Hippocampal formation (tissue), 2 donors: ENCODE measurements around the gene LOXHD1.

Source experiments
- DNase-seq, 2 donors: peaks; one replicate each; lab custom pipeline; 2025; lab: John Stamatoyannopoulos, UW

Gene LOXHD1, protein sequence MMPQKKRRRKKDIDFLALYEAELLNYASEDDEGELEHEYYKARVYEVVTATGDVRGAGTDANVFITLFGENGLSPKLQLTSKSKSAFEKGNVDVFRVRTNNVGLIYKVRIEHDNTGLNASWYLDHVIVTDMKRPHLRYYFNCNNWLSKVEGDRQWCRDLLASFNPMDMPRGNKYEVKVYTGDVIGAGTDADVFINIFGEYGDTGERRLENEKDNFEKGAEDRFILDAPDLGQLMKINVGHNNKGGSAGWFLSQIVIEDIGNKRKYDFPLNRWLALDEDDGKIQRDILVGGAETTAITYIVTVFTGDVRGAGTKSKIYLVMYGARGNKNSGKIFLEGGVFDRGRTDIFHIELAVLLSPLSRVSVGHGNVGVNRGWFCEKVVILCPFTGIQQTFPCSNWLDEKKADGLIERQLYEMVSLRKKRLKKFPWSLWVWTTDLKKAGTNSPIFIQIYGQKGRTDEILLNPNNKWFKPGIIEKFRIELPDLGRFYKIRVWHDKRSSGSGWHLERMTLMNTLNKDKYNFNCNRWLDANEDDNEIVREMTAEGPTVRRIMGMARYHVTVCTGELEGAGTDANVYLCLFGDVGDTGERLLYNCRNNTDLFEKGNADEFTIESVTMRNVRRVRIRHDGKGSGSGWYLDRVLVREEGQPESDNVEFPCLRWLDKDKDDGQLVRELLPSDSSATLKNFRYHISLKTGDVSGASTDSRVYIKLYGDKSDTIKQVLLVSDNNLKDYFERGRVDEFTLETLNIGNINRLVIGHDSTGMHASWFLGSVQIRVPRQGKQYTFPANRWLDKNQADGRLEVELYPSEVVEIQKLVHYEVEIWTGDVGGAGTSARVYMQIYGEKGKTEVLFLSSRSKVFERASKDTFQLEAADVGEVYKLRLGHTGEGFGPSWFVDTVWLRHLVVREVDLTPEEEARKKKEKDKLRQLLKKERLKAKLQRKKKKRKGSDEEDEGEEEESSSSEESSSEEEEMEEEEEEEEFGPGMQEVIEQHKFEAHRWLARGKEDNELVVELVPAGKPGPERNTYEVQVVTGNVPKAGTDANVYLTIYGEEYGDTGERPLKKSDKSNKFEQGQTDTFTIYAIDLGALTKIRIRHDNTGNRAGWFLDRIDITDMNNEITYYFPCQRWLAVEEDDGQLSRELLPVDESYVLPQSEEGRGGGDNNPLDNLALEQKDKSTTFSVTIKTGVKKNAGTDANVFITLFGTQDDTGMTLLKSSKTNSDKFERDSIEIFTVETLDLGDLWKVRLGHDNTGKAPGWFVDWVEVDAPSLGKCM (N-terminal part only)

DNA sequence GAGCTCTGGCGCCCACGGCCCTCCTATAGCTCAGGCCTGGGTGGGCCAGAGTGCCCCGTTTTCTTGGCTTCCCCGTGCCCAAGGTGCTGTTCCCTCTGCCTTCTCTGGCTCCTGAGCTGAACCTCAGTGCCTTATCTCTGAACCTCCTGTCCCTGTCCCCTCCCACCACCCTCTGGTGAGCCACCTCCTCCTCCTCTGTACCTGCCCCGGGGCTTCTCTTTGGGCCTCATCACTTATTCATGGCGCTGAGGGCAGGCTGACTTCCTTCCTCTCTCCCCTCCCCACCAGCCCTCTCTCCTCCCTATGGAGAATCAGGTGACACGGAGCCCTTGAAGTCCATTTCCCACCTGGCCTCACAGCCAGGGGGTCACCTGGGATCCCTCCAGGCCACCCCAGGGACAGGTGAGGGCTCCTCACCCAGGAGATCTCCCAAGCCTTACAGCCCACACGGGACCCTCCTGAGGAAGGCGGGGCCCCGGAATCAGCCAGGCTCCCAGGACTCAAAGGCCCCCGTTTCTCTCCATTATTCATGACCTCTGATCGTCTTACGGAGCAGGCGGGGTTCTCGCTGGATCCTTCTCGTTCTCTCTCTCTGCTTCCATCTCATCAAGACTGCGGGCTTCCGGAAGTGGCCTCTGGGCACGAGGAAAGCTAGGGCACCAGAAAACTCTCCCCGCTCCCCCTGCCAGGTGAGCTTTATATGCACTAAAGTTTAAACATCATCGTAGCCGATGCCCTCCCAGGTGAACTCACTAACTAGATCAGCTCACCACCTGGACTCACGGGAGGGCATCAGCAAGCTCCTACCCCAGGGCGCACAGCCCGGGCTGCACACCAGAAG, at the start of gene LOXHD1:
Gene LOXHD1 (minus strand): TSS at position 106 of the 841 bp plus-strand sequence. CDS start 187 bp downstream, outside the sequence.
- no peak for DNase-seq

DNA sequence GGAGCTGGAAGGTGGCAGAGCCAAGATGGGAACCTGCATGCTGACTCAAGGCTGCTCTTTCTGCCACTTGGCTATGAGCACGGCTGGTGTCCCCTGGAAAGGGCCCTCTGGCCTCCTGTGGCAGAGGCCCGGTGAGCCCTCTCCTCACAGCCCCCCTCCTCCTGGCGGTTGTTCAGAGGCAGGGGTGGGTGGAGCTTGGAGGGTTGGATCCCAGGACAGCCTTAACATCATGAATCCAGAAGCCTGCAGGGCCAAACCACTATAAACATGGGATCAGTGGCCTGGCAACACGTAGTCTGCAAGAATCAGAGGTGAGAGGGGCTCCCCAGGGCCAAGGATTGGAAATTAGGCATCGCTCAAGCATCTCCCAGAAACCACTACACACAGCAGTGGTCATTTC, 48.5 kb upstream of the LOXHD1 start:
- DNase-seq = no peak

DNA sequence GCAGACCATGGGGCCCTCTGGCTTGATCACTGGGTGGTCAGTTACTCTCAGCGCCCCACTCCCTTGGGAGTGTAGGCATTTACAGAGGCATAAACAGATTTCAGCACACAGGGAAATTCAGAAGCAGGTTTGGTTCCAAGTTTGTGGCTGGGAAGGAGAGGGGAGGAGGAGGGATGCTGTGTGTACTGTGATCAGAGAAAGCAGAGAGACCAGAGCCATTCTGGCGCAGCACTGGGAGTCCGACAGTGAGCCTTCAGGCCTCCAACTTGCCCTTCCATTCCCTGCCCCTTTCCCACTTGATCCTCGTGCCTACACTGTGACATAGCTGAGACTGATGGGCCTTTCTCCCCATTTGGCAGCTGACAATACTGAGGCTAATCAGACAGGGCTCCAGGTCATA, 47.8 kb upstream of the LOXHD1 start:
- no peak for DNase-seq

DNA sequence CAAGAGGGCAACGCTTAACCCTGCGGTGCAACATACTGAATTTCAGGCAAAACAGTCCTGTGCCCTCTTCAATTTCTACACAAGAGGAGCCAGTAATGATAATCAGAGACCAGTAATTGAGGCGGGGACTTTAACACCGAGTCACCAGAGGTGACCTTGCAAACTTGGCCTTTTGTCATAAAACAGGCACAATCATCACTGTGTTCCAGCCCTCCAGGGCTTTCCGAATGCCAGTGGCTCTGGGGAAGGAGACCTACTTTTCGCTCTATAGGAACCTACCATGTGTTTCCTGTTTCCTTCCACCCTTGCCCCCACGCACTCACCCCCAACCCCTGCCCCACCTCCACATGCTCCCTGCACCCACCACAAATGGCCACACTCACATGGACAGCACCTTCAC, 47.2 kb upstream of the LOXHD1 start:
- no peak for DNase-seq

DNA sequence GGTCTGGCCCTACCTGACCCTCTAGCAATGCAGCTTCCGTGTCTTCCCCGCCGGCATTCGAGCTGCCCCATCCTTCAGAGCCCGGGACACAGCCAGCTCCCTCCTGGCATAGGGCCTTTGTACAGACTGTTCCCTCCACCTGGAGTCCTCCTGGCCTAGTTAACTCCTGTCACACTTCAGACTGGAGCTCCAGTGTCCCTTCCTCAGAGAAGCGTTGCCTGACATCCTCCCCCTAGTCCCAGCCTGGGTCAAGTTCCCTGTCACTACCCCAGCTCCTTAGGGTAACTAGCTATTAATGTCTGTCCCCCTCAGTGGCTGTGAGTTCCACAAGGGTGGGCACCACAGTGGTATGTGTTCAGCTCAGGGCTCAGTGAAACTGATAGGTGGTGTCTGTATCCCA, 45.5 kb upstream of the LOXHD1 start:
- DNase-seq = no peak

DNA sequence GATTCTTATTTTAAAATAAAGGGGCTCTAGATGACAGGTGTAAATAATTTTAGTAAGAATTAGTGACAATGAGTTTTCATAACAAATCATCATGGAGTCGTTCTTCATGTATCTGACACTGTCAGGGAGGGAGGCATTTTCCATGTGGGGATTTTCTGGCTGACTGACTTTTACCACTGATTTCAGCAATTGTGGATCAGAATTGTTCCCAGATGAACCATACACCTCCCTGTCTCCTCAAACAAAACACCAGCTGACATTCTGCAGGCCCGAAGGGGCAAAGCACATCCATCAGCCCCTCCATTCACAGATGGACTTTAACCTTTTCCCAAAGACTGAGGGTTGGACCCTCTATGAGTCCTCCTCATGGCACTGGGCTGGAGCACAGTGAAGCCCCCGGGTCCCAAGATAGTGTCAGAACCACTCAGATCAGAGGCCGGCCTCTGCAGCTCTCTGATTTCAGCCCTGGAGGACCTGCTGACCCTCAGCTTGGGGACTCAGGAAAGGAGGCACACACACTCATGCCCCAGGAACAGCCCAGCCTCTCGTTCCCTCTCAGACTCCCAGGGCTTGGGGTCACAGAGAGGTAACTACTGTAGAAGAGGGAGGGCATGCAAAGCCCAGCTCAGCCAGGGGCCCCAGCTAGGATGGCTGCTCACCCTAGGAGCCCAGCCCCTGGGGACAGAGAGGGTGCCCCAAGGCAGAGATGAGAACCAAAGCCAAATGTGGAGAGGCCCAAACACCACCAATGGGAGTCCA, 43.2 kb upstream of the LOXHD1 start:
- DNase-seq = no peak

DNA sequence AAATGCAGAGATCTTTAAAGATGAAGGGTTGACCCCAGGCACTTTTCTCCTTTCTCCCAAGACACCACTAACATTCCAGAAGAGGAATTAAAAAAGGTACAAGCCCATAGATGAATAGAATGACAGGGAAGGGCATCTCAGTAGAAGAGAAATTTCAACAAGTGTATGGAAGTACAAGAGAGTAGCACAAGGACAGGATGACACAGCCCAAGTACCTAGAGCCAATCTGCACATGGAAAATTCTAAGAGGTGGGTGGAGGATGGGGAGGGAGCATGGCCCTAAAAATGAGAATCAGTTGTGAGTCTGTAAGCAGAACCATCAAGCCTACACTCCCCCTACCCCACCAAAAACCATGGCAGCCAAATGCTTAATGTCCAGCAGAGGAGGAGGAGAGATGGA, 39.7 kb upstream of the LOXHD1 start:
- DNase-seq = no peak

DNA sequence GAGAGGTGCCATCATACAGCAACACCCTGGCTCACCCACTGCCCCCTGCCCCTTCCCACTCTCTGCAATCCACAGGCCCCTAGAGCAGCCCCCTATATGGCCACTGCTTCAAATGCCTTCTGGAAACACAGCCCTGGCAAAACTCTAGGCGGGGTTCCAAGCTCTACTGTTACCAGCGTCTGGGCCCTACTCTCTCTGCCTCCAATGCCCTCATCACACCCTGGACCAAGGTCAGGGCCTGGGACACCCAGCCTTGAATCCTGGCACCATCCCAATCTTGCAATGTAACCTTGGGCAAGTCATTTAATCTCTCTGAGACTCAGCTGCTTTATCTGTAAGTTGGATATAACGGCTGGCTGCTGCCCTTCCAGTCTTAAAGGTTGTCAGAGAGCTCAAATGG, 39.2 kb upstream of the LOXHD1 start:
- no peak for DNase-seq

DNA sequence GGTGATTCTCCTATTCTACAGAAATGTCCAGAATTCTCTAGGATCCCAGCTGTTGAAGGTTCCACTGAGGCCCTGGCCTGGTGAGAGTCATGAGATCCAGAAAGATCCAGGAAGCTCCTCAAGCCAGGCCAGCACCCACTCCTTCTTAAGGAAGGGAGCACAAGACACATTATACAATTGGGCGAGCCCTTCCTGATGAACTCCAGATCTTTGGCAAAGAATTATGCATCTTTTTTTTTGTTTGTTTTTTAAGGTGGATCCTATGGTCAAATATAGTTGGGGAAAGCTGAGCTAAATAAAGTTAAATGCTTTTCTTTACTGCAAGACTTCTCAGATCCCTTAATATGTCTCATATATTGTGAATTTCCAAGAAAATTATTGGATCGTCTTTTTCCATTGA, 37.0 kb upstream of the LOXHD1 start:
- DNase-seq = no peak

DNA sequence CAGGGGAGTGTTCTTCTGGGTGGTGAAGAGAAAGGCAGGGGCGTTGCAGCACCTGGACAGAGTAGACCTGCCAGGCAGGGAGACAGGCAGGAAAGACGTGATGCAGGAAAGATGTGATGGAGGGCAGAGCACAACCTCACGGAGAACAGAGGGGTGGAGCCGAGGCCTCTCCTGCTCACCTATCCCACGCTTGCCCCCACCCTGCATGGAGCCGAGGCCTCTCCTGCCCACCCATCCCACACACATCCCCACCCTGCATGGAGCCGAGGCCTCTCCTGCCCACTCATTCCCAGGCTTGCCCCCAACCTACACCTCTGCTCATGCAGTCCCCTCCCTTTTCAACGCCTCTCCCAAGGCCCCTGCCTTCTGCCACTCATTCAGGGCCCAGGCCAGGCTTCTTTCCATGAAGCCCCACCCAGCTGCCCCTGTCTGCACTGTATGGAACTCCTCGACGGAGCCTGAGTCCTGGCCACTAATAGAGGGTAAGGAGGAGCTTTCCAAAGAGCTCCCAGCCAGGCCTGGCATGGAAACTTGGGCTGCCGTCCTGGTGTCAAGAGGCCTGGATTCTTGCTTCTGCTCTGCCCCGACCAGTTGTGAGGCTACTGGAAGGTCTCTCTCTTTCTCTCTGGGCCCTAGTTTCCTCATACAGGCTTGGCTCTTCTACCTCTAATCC, 32.0 kb upstream of the LOXHD1 start:
- DNase-seq = no peak

DNA sequence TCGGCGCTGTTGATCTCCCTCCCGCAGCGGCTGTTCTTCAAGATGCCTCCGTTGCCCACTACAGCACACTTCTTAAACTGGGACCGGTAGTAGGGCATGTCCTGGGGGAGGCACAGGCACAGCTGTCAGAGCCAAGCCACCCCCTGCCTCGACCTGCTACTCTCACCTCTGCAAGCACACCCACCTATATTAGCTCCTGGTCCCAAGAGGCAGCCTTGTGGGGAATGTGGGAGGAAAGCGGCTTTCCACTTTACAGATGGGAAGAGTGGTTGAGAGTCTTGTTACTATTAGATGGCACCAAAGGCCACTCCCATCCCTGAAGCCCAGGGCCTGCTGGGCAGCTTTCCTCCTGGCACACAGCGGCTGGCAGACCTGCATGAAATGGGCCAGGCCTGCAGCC, 29.2 kb upstream of the LOXHD1 start:
- no peak for DNase-seq

DNA sequence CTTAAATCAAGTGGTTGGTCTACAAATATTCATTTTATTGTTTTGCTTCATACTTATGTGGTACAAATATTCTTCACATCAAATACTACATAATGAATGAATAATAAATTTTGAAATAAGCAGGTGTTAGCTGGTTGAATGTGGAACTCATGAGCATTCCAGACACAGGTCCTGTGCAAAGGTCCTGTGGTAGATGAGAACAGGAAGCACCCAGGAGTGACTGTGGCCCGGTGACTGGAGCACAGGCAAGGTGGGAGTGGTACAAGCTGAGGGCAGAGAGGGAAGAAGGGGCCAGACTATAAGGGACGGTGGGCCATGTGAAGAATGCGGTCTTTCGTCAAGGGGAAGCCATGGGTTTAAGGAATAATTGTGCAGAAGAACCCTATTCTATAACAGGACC, 26.2 kb upstream of the LOXHD1 start:
- no peak for DNase-seq

DNA sequence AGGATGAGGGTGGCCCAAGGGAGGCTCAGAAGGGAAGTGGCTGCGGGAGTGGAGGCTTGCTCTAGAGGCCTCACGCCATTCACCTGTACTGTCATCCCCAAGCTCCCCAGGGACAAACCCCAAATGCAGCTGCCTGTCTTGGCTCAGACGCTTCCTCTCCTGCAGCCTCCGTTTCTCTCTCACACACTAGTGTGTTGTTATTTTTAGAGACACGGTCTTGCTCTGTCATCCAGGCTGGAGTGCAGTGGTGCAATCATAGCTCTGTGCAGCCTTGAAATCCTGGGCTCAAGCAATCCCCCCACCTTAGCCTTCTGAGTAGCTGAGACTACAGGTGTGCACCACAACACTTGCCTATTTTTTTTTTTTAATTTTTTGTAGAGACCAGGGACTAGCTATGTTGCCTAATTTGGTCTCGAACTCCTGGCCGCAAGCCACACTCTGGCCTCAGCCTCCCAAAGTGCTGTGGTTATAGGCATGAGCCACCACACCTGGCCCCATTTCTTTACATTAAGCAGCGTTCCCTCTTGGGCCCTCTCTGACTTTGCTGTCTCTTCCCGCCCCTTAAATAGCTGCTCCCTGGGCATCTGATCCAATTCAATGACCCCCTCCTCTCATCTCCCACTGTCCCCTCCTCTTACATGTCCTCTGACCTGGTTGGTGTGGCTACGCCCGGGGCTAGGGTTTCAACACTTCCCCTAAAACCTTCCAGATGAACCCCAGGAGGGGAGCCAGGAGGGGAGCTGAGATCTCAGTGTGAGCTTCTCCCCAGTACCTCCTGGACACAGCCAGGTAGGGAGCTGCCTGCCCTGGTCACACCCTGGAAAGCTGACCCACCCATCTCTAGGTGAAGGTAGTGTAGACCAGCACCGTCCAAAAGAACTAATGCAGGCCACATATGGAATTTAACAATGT, 24.0 kb upstream of the LOXHD1 start:
- no peak for DNase-seq

DNA sequence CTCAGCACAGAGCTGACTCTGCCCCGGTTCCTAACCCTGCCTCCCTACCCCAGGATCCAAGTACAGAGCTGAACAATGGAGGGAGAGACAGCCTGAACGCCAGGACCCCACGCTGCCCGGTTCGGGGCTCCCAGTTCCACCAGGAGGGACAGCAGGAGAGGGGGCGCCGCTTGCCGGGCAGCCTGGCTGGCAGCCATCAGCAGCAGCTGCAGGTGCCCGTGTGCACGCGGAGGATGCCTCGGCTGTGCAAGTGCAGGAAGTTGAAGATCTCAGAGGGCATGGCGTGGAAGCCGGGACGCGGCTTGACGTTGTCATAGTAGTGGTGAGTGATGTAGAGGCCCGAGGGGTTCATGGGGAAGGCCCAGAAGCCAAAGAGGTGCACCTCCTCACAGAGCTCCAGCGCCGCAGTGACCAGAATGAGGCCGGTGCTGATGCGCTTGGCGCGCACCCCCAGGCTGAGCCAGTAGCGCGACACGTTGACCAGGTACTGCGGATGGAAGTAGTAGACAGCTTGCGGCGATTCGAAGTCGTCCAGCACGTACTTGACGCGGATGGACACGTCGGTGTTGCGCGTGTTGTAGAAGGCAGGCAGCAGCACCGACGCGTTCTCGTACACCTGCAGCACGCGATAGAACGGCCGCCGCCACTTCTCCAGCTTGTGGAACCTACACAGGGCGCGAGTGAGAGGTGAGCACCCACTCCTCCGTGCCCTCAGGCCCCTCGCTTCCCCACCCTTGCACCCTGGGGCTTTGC, 23.0 kb upstream of the LOXHD1 start:
- DNase-seq = no peak

DNA sequence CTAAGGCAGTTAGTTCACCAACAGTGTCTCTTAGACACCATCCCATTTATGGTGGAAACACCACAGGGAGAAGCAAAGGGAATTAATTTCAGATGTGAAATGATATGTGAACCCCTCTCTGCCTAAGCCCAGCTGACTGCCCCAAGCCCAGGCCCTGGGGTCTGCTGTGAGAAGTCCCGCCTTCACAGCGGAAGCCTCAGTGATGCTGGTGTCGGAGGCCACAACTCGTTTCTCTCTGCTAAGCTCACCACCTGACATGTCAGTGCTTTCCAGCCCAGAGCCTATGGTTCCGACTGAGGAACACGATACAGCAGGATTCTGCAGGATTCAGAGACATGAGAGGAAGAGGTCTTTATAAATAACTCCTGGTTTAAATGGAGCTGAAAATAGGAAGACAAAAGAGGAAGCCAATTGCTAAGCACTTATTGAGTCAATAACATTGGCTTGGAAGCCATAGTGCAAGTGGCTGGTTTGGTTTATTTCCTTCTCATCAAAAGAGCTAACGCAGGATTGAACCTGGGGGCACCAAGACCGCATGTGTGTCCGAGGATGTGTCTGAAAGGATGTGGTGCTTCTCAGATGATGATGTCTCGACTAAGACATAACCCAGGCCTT, 21.9 kb upstream of the LOXHD1 start:
- DNase-seq = no peak

DNA sequence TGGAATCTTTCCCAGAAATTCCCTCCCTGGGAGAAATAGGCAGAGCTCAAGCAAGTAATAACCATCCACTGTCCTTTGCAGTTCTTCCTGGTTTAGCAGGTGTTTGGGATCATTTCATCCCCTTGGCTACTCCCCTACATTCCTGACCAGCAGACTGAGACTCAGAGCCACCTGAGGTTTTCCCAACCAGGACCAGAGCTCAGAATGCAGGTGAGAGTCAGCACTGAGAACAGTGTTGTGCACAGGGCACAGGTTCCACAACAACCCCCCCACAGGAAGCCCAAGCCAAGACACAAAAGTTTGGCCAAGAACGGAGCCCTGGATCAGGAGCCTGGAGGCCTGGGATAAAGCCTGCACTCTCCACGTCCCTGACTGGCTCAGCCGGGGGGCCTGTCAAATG, 21.0 kb upstream of the LOXHD1 start:
- DNase-seq = no peak

DNA sequence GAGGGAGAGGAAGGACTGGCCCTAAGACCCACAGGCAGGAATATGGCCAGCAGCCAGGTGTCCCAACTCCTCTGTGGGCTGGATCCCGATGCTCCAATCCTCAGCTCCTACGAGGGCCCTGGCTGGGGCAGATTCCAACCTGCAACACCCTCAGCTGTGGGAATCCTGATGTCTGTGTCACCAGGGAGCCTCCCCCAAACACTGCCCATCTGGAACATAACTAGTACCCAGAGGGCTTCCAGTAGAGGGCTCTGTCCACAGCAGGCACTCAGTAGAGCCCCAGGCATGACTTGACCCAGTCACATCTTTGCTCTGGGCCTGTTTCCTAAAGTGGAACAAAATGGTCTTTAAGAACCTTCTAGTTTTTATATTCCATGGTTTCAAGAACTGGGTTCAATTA, 20.6 kb upstream of the LOXHD1 start:
- no peak for DNase-seq
